CD4-positive, CD25-positive, alpha-beta regulatory T cell (primary cell): ENCODE results near the gene TWIST2. TPM values are rescaled to one million over a fixed set of nuclear protein-coding genes. Genes with fewer than 3 reads are reported as not detected.

Experiments used
- ATAC-seq, 2 donors: fragments of 150-1000 bp; cut with Tn5 transposase; one replicate each; pipeline ENCODE4 v1.10.0; 2021; ENCODE audit warnings: low read depth in 2 of 2, moderate number of reproducible peaks in 2 of 2, moderate library complexity in 1 of 2
- DNase-seq, 3 donors: peaks; one replicate each; pipeline versions ENCODE4 v3.0.0 to v3.0.0-alpha.2; 2012 to 2022; ENCODE audit warnings: mixed read lengths in 1 of 3
- H3K27ac ChIP-seq: one replicate; pipeline ENCODE4 v1.7.0; 2013; ENCODE audit warnings: mild to moderate bottlenecking, low read length; ENCODE audit not compliant: insufficient read depth, poor library complexity, severe bottlenecking
- H3K27me3 ChIP-seq: one replicate; pipeline ENCODE4 v1.7.0; 2013; ENCODE audit warnings: low read length; ENCODE audit not compliant: control insufficient read depth, insufficient read depth
- H3K36me3 ChIP-seq: one replicate; pipeline ENCODE4 v1.7.0; 2013; ENCODE audit warnings: mild to moderate bottlenecking, low read length, moderate library complexity; ENCODE audit not compliant: control insufficient read depth, insufficient read depth
- H3K4me1 ChIP-seq: 2 replicates; pipeline ENCODE4 v1.7.0; 2013; ENCODE audit warnings: mild to moderate bottlenecking, low read length; ENCODE audit not compliant: insufficient read depth, control insufficient read depth, poor library complexity, severe bottlenecking
- H3K4me3 ChIP-seq: one replicate; pipeline ENCODE4 v1.7.0; 2013; ENCODE audit warnings: low read depth, mild to moderate bottlenecking, low read length, moderate library complexity
- H3K9me3 ChIP-seq, 2 experiments: 1 replicate in 1 of 2; 2 replicates in 1 of 2; pipeline ENCODE4 v1.7.0; 2013; ENCODE audit warnings: low read length in 2 of 2, mild to moderate bottlenecking in 1 of 2, moderate library complexity in 1 of 2; ENCODE audit not compliant: control insufficient read depth in 2 of 2
- H3K27ac Mint-ChIP-seq, 3 donors: one replicate each; pipeline ENCODE4 v1.8.0; 2020 to 2022; ENCODE audit warnings: mild to moderate bottlenecking in 3 of 3, mixed read lengths in 3 of 3, moderate library complexity in 2 of 3
- H3K27me3 Mint-ChIP-seq: one replicate; pipeline ENCODE4 v1.8.0; 2022; ENCODE audit warnings: mild to moderate bottlenecking, mixed read lengths
- H3K36me3 Mint-ChIP-seq: one replicate; pipeline ENCODE4 v1.8.0; 2020; ENCODE audit warnings: mixed read lengths
- H3K4me1 Mint-ChIP-seq, 4 donors: one replicate each; pipeline ENCODE4 v1.8.0; 2020 to 2022; ENCODE audit warnings: mixed read lengths in 4 of 4, mild to moderate bottlenecking in 1 of 4
- H3K4me3 Mint-ChIP-seq, 4 donors: one replicate each; pipeline ENCODE4 v1.8.0; 2020 to 2022; ENCODE audit warnings: mild to moderate bottlenecking in 4 of 4, mixed read lengths in 4 of 4, moderate library complexity in 3 of 4
- H3K9me3 Mint-ChIP-seq, 7 donors: one replicate each; pipeline ENCODE4 v1.8.0; 2020 to 2022; ENCODE audit warnings: mixed read lengths in 7 of 7, mild to moderate bottlenecking in 3 of 7, moderate library complexity in 2 of 7
- polyA plus RNA-seq, 4 donors: library from polyadenylated mRNA; unstranded; fragments of 300-500 nt; fragmentation: Illumina TruSeq; gene quantifications; one replicate each; pipeline ENCODE4 v1.2.3, GENCODE V29; 2021
- total RNA-seq: library from RNA; stranded (reverse); gene quantifications from one replicate; pipeline ENCODE4 v1.2.3, GENCODE V29; 2022

TWIST2 gene
- total and polyA plus RNA-seq, 5 donors from 2014 or later = not detected

GRCh38 chr2:238859636-238860347 is 11.9 kb downstream of the TWIST2 start:
- no peaks in the 10 kb centered on the region for H3K4me1 ChIP-seq
- no peak for DNase-seq
- H3K36me3 Mint-ChIP-seq = no peaks in the 10 kb centered on the region
- no peaks in the 10 kb centered on the region for H3K9me3 ChIP-seq
- peaks cover 5% of the 10 kb centered on the region for H3K27me3 Mint-ChIP-seq
- ATAC-seq = no peak
- no peak overlapping the region for H3K27ac Mint-ChIP-seq
- H3K9me3 Mint-ChIP-seq = peaks cover 0 to 2% (median 0%) of the 10 kb centered on the region in 7 donors
- H3K27me3 ChIP-seq = no peaks in the 10 kb centered on the region
- H3K36me3 ChIP-seq = no peaks in the 10 kb centered on the region
- H3K27ac ChIP-seq = no peak overlapping the region
- no peak overlapping the region for H3K4me3 ChIP-seq
- H3K4me3 Mint-ChIP-seq = no peak overlapping the region
- H3K4me1 Mint-ChIP-seq = no peaks in the 10 kb centered on the region

DNA sequence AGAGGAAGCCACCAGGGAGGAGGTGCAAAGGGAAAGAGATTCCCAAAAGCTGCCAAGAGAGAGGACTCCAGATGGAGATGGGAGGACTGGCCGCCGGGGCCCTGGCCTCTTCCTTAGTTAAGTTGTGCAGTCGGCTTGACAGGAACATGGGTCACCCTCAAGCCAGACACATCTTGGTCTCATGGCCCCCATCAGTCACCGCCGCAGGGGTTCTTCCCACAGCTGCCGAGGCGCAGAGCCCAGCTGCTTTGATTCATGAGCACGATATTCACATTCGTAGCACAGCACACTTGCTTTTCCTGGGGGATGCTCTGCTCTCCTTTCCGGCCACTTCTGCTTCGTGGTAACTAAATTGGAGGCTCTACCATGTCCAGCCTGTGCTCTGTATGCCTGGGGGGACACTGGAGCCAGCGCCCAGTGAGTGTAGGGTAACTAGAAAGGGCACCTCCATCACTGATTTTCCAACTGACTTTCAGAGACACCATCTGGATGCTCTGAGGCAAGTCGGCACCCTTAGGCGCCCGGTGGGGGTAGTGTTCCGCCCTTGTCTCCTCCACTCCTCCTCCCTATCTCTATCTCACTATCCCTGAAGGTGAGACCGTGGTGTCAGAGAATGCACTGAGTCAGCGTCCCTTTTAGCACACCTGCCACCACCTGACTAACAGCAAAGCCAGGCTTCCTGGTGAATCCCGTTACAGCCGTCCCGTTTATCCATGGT is 13.3 kb downstream of the TWIST2 start:
- no peak for ATAC-seq

GRCh38 chr2:238861766-238862315 is 14.0 kb downstream of the TWIST2 start:
- ATAC-seq (no peak), DNase-seq (no peak)
- Histone ChIP-seq H3K27ac (no peak overlapping the region), H3K4me1 (no peaks in the 10 kb centered on the region), H3K4me3 (no peak overlapping the region), H3K27me3 (no peaks in the 10 kb centered on the region), H3K36me3 (no peaks in the 10 kb centered on the region), H3K9me3 (no peaks in the 10 kb centered on the region)
- Mint-ChIP-seq H3K4me1 (no peaks in the 10 kb centered on the region), H3K27me3 (peaks cover 5% of the 10 kb centered on the region), H3K9me3 (peaks cover 0 to 2% (median 0%) of the 10 kb centered on the region in 7 donors), H3K4me3 (no peak overlapping the region), H3K27ac (no peak overlapping the region), H3K36me3 (no peaks in the 10 kb centered on the region)

More for the DNA sequence above, 13.3 kb downstream of the TWIST2 start:
- Mint-ChIP-seq H3K4me1 (no peaks in the 10 kb centered on the region), H3K27me3 (peaks cover 5% of the 10 kb centered on the region), H3K36me3 (no peaks in the 10 kb centered on the region), H3K9me3 (peaks cover 0 to 2% (median 0%) of the 10 kb centered on the region in 7 donors), H3K27ac (no peak overlapping the region), H3K4me3 (no peak overlapping the region)
- Histone ChIP-seq H3K36me3 (no peaks in the 10 kb centered on the region), H3K27ac (no peak overlapping the region), H3K27me3 (no peaks in the 10 kb centered on the region), H3K4me1 (no peaks in the 10 kb centered on the region), H3K4me3 (no peak overlapping the region), H3K9me3 (no peaks in the 10 kb centered on the region)
- no peak for DNase-seq

GRCh38 chr2:238862701-238863100 is 14.8 kb downstream of the TWIST2 start:
- Mint-ChIP-seq H3K4me1 (peaks cover 0 to 3% (median 0%) of the 10 kb centered on the region in 4 donors), H3K4me3 (no peak overlapping the region), H3K36me3 (no peaks in the 10 kb centered on the region), H3K9me3 (peaks cover 0 to 2% (median 0%) of the 10 kb centered on the region in 7 donors), H3K27me3 (peaks cover 5% of the 10 kb centered on the region), H3K27ac (no peak overlapping the region)
- H3K4me3 ChIP-seq = no peak overlapping the region
- H3K36me3 ChIP-seq = no peaks in the 10 kb centered on the region
- DNase-seq (no peak), ATAC-seq (no peak)
- H3K27ac ChIP-seq = no peak overlapping the region
- no peaks in the 10 kb centered on the region for H3K9me3 ChIP-seq
- H3K27me3 ChIP-seq = no peaks in the 10 kb centered on the region
- no peaks in the 10 kb centered on the region for H3K4me1 ChIP-seq

DNA sequence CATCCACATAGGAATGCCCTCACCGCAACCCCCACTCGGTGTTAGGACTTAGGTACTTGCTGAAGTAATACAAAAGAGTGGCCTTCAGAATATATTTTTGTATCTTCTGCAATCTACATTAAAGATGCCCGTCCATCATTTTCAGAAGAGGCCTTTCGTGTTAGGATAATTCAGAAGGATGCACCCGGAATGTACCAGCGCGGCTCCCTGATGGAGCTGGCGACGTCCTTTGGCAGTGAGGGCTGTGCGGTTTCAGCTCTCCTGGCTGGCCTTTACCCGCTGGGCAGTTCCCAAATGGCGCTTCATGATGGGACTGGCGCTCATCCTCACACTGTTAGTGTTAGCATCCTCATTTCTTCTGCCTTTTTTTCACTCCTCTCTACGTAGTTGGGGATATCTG is 15.3 kb downstream of the TWIST2 start:
- Mint-ChIP-seq H3K9me3 (peaks cover 0 to 2% (median 0%) of the 10 kb centered on the region in 7 donors), H3K4me1 (peaks cover 0 to 4% (median 0%) of the 10 kb centered on the region in 4 donors), H3K27ac (no peak overlapping the region), H3K27me3 (peaks cover 5% of the 10 kb centered on the region), H3K36me3 (no peaks in the 10 kb centered on the region), H3K4me3 (no peak overlapping the region)
- H3K9me3 ChIP-seq = no peaks in the 10 kb centered on the region
- no peaks in the 10 kb centered on the region for H3K36me3 ChIP-seq
- ATAC-seq = no peak
- H3K4me3 ChIP-seq = no peak overlapping the region
- H3K27me3 ChIP-seq = no peaks in the 10 kb centered on the region
- no peaks in the 10 kb centered on the region for H3K4me1 ChIP-seq
- H3K27ac ChIP-seq = no peak overlapping the region
- DNase-seq = no peak

DNA sequence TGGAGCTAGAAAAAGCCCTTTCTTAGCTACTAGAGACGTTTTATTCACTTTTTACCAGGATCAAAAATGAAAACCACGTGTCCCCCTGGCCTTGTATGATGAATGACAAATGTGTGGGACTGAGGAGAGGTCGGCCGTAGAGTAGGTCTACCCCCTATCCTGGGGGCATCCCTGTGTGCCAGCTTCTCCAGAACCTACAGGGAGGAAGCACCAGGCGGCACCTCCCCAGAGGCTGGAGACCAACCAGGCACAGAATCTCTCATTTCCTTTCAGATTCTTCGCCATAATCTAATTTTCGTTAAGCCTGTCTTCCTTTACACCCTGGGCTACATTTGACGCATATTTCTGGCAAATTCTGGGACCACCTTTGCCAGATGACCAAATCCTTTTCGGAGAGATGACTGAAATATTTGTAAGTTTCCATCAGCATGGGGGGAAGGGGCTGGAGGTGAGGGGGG is 15.9 kb downstream of the TWIST2 start:
- no peaks in the 10 kb centered on the region for H3K36me3 Mint-ChIP-seq
- peaks cover 0 to 4% (median 0%) of the 10 kb centered on the region in 4 donors for H3K4me1 Mint-ChIP-seq
- Histone ChIP-seq H3K36me3 (no peaks in the 10 kb centered on the region), H3K4me3 (no peak overlapping the region), H3K9me3 (no peaks in the 10 kb centered on the region), H3K27ac (no peak overlapping the region), H3K27me3 (no peaks in the 10 kb centered on the region), H3K4me1 (no peaks in the 10 kb centered on the region)
- peak overlapping the region in 1 of 3 donors; percentile 43 for H3K27ac Mint-ChIP-seq
- no peak for ATAC-seq
- DNase-seq = no peak
- H3K4me3 Mint-ChIP-seq = no peak overlapping the region
- H3K27me3 Mint-ChIP-seq = peaks cover 5% of the 10 kb centered on the region
- no peaks in the 10 kb centered on the region for H3K9me3 Mint-ChIP-seq

- Histone ChIP-seq H3K4me1 (no peaks in the 10 kb centered on the region), H3K9me3 (no peaks in the 10 kb centered on the region), H3K27ac (no peak overlapping the region), H3K36me3 (no peaks in the 10 kb centered on the region), H3K27me3 (no peaks in the 10 kb centered on the region), H3K4me3 (no peak overlapping the region)
- H3K4me1 Mint-ChIP-seq = peaks cover 0 to 4% (median 0%) of the 10 kb centered on the region in 4 donors
- H3K9me3 Mint-ChIP-seq = no peaks in the 10 kb centered on the region
- H3K27me3 Mint-ChIP-seq = peaks cover 5% of the 10 kb centered on the region
- no peaks in the 10 kb centered on the region for H3K36me3 Mint-ChIP-seq
- ATAC-seq (no peak), DNase-seq (no peak)
- H3K4me3 Mint-ChIP-seq = no peak overlapping the region
- H3K27ac Mint-ChIP-seq = peak overlapping the region in 1 of 3 donors; percentile 43
Observed at GRCh38 chr2:238864207-238865014, 16.5 kb downstream of the TWIST2 start.
